ENCODE measurements around the gene APH1B. TPM values are rescaled to one million over a fixed set of nuclear protein-coding genes. Genes with fewer than 3 reads are reported as not detected.
"Not testable (repeated sequence)": the region's sequence is repeated elsewhere in the genome, so short reads cannot be mapped to it uniquely, and the experiment has no call there.

The APH1B gene
- total and polyA plus RNA-seq, 2 experiments from 2014 or later, result 19.9 to 29.8 TPM

GRCh38 chr15:63339836-63340235 is 62.4 kb downstream of the APH1B start:
- H3K27ac ChIP-seq, result no peak overlapping the region
- no peaks in the 10 kb centered on the region for H3K4me1 ChIP-seq (ENCODE audit: insufficient read depth)
- 42% methylated on average over 1 of the region's 1 CpG for WGBS (ENCODE audit: low lambda C conversion rate, missing lambda C conversion rate)
- no peaks in the 10 kb centered on the region for H3K27me3 ChIP-seq
- no peak overlapping the region for H3K4me3 ChIP-seq
- no peaks in the 10 kb centered on the region for H4K20me1 ChIP-seq (ENCODE audit: insufficient read depth, poor library complexity, severe bottlenecking)
- H3K79me2 ChIP-seq, result no peaks in the 10 kb centered on the region
- no peaks in the 10 kb centered on the region for H3K36me3 ChIP-seq (replicated peaks; ENCODE audit: insufficient read depth, low read depth)
- no peaks in the 10 kb centered on the region for H3K9me3 ChIP-seq (ENCODE audit: low read depth)
- no peak for TF ChIP-seq CTCF (IDR thresholded peaks at IDR 0.05; ENCODE audit: poor library complexity)
- TF ChIP-seq EZH2phosphoT487 (IDR thresholded peaks at IDR 0.05; ENCODE audit: low read depth, severe bottlenecking, unreplicated experiment), result no peak
- TF ChIP-seq EZH2 (IDR thresholded peaks at IDR 0.05; ENCODE audit: borderline replicate concordance), result no peak
- H2AFZ ChIP-seq, result no peak overlapping the region
- no peak overlapping the region for H3K4me2 ChIP-seq
- no peaks in the 10 kb centered on the region for H3K9me2 ChIP-seq (replicated peaks; ENCODE audit: insufficient read depth)
- DNase-seq (ENCODE audit: low spot score), result no peak

DNA sequence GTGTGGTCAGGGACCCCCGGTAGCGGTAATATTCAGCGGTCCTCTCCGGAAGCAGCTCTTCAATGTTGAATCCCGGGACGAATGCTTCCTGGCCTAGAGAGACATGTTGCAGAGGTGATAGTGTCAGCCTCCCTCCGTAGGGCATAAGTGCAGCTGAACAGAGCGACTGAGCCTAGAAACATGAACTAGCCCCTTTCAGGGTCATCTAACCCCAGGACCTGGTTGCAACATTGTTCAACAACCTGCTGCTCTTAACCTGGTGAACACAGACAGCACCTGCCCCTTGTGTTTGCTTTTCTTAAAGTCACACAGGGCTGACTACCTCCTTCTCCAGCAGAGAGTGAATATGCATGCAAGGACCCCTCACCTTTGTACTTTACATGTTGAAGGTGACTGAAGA is 62.9 kb downstream of the APH1B start:
- Histone ChIP-seq H3K9me3 (ENCODE audit: low read depth) (no peaks in the 10 kb centered on the region), H3K4me3 (no peak overlapping the region), H3K27ac (no peak overlapping the region), H3K4me1 (ENCODE audit: insufficient read depth) (no peaks in the 10 kb centered on the region), H3K79me2 (no peaks in the 10 kb centered on the region), H2AFZ (no peak overlapping the region), H4K20me1 (ENCODE audit: insufficient read depth, poor library complexity, severe bottlenecking) (no peaks in the 10 kb centered on the region), H3K4me2 (no peak overlapping the region), H3K36me3 (replicated peaks; ENCODE audit: insufficient read depth, low read depth) (no peaks in the 10 kb centered on the region), H3K27me3 (no peaks in the 10 kb centered on the region), H3K9me2 (replicated peaks; ENCODE audit: insufficient read depth) (no peaks in the 10 kb centered on the region)
- no peak for DNase-seq (ENCODE audit: low spot score)
- TF ChIP-seq EZH2phosphoT487 (IDR thresholded peaks at IDR 0.05; ENCODE audit: low read depth, severe bottlenecking, unreplicated experiment) (no peak), EZH2 (IDR thresholded peaks at IDR 0.05; ENCODE audit: borderline replicate concordance) (no peak), CTCF (IDR thresholded peaks at IDR 0.05; ENCODE audit: poor library complexity) (no peak)
- WGBS (ENCODE audit: low lambda C conversion rate, missing lambda C conversion rate), result 58% methylated on average over 8 of the region's 8 CpGs

DNA sequence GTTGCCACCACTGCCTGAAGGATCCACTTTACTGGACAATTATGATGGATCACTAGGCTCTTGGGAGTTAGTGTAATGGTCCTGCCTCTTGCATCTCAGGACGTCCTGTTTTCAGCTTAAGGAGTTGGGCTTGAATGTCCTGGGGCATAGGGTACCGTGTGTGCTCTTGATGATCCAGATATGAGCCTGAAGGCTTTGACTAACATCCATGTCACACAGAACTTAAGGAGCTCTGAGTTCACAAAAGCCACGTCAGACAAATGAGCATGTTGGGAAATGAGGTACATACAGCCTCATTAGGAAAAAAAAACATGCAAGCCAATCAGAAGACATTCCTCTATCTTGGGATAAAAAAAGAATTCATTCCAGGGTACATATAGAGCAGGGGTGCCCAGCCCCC is 63.5 kb downstream of the APH1B start:
- Histone ChIP-seq H3K79me2 (no peaks in the 10 kb centered on the region), H3K4me1 (ENCODE audit: insufficient read depth) (no peaks in the 10 kb centered on the region), H3K4me3 (no peak overlapping the region), H4K20me1 (ENCODE audit: insufficient read depth, poor library complexity, severe bottlenecking) (no peaks in the 10 kb centered on the region), H3K27ac (no peak overlapping the region), H2AFZ (no peak overlapping the region), H3K27me3 (no peaks in the 10 kb centered on the region), H3K36me3 (replicated peaks; ENCODE audit: insufficient read depth, low read depth) (no peaks in the 10 kb centered on the region), H3K9me2 (replicated peaks; ENCODE audit: insufficient read depth) (no peaks in the 10 kb centered on the region), H3K9me3 (ENCODE audit: low read depth) (no peaks in the 10 kb centered on the region), H3K4me2 (no peak overlapping the region)
- whole genome bisulfite sequencing (ENCODE audit: low lambda C conversion rate, missing lambda C conversion rate), result 87% methylated on average over 3 of the region's 3 CpGs
- no peak for DNase-seq (ENCODE audit: low spot score)
- no peak for TF ChIP-seq CTCF (IDR thresholded peaks at IDR 0.05; ENCODE audit: poor library complexity)

GRCh38 chr15:63341898-63342297 is 64.5 kb downstream of the APH1B start:
- no peaks in the 10 kb centered on the region for H4K20me1 ChIP-seq (ENCODE audit: insufficient read depth, poor library complexity, severe bottlenecking)
- H3K9me3 ChIP-seq (ENCODE audit: low read depth), result no peaks in the 10 kb centered on the region
- no peaks in the 10 kb centered on the region for H3K36me3 ChIP-seq (replicated peaks; ENCODE audit: insufficient read depth, low read depth)
- no peak overlapping the region for H3K4me2 ChIP-seq
- no peaks in the 10 kb centered on the region for H3K27me3 ChIP-seq
- DNase-seq (ENCODE audit: low spot score), result no peak
- no peak overlapping the region for H3K27ac ChIP-seq
- WGBS (ENCODE audit: low lambda C conversion rate, missing lambda C conversion rate), result 95% methylated on average over 4 of the region's 4 CpGs
- no peak for TF ChIP-seq CTCF (IDR thresholded peaks at IDR 0.05; ENCODE audit: poor library complexity)
- no peak for TF ChIP-seq EZH2 (IDR thresholded peaks at IDR 0.05; ENCODE audit: borderline replicate concordance)
- no peak overlapping the region for H2AFZ ChIP-seq
- no peaks in the 10 kb centered on the region for H3K79me2 ChIP-seq
- no peaks in the 10 kb centered on the region for H3K9me2 ChIP-seq (replicated peaks; ENCODE audit: insufficient read depth)
- no peak overlapping the region for H3K4me3 ChIP-seq
- H3K4me1 ChIP-seq (ENCODE audit: insufficient read depth), result peaks cover under 1% of the 10 kb centered on the region

DNA sequence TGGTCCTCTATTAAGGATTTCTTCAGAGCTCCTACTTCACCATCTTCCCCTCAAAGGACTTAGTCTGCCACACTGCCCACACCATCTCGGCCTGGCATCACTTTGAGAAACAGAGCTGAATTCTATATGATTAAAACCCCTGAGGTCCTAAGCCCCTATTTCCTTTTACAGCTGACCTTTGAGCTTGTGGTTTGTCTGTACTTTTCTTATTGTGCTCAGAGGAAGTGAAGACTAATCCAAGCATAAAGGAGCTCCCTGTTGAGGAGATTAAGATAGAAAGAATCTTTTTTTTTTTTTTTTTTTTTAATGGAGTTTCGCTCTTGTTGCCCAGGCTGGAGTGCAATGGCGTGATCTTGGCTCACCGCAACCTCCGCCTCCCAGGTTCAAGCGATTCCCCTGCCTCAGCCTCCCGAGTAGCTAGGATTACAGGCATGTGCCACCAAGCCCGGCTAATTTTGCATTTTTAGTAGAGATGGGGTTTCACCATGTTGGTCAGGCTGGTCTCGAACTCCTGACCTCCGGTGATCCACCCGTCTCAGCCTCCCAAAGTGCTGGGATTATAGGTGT is 65.7 kb downstream of the APH1B start:
- not testable (repeated sequence) for DNase-seq (ENCODE audit: low spot score); H3K4me2 ChIP-seq; H3K9me2 ChIP-seq (replicated peaks; ENCODE audit: insufficient read depth); H3K36me3 ChIP-seq (replicated peaks; ENCODE audit: insufficient read depth, low read depth); H3K27ac ChIP-seq; H3K4me3 ChIP-seq; H3K27me3 ChIP-seq; H4K20me1 ChIP-seq (ENCODE audit: insufficient read depth, poor library complexity, severe bottlenecking); H2AFZ ChIP-seq; H3K9me3 ChIP-seq (ENCODE audit: low read depth); H3K79me2 ChIP-seq; H3K4me1 ChIP-seq (ENCODE audit: insufficient read depth)
- 85% methylated on average over 10 of the region's 11 CpGs for WGBS (ENCODE audit: low lambda C conversion rate, missing lambda C conversion rate)

All from hepatocyte (in vitro differentiated cells).